K562 (cell line): ENCODE data around the gene PPP6R1. TPM values are rescaled to one million over a fixed set of nuclear protein-coding genes. Genes with fewer than 3 reads are reported as not detected.

Experiments used
- ATAC-seq: fragments of 200-7000 bp; cut with Tn5 transposase; 3 replicates; pipeline ENCODE4 v1.9.1; 2020; ENCODE audit warnings: moderate library complexity
- BruUV-seq: library from RNA; stranded (reverse); fragments of 400-500 nt; replicated peaks from 2 replicates; lab custom pipeline; 2021; lab: Mats Ljungman, UMichigan
- CTCF ChIA-PET: fragments of 300-600 bp; formaldehyde crosslinking; extraction: SDS; loops from one replicate; lab custom pipeline; 2021; ENCODE audit warnings: low intra/inter-chr PET ratio; lab: Yijun Ruan, JAX
- POLR2A ChIA-PET: fragments of 300-600, 350-650 bp; sonication (Branson Sonifier 250); formaldehyde crosslinking; extraction: SDS; loops from one replicate; lab custom pipeline; 2021; ENCODE audit warnings: antibody characterized with exemption, inconsistent platforms; lab: Yijun Ruan, JAX
- DNase-seq, 4 experiments: peaks; one replicate each; pipeline versions ENCODE4 v3.0.0 to v3.0.0-alpha.2; 2011 to 2018; ENCODE audit warnings: low spot score in 3 of 4, mixed read lengths in 3 of 4; ENCODE audit errors: extremely low read depth in 1 of 4
- FAIRE-seq: peaks from 2 replicates; lab custom pipeline; 2011; peaks lifted over from hg19 to GRCh38; lab: Jason Lieb, UNC
- H2AFZ ChIP-seq: 2 replicates; pipeline ENCODE4 v1.6.0; 2011; ENCODE audit warnings: low read depth, low read length, control low read depth, inconsistent platforms
- H3K27ac ChIP-seq: fragments of 200-600 bp; 3 replicates; pipeline ENCODE4 v1.8.0; 2011; ENCODE audit warnings: low read depth, mild to moderate bottlenecking, control low read depth, inconsistent platforms, low read length, moderate library complexity, mixed read lengths; ENCODE audit errors: extremely low read depth
- H3K27me3 ChIP-seq, 2 experiments: fragments of 300-600 bp in 1 of 2; 2 replicates in 1 of 2; 3 replicates in 1 of 2; pipeline versions ENCODE4 v1.6.0 to v1.8.0; 2011; ENCODE audit warnings: inconsistent platforms in 2 of 2, low read length in 2 of 2, mild to moderate bottlenecking in 1 of 2, mixed read lengths in 1 of 2, moderate library complexity in 1 of 2; ENCODE audit not compliant: control insufficient read depth in 2 of 2, insufficient read depth in 2 of 2
- H3K36me3 ChIP-seq: fragments of 300-600 bp; 3 replicates; pipeline ENCODE4 v1.8.0; 2011; ENCODE audit warnings: mild to moderate bottlenecking, low read length, inconsistent platforms; ENCODE audit not compliant: control insufficient read depth, insufficient read depth
- H3K4me1 ChIP-seq, 2 experiments: fragments of 200-600 bp in 1 of 2; replicated peaks in 1 of 2; 2 replicates in 1 of 2; 3 replicates in 1 of 2; pipeline versions ENCODE4 v1.5.1 to v1.8.0; 2011; ENCODE audit warnings: inconsistent platforms in 2 of 2, low read length in 2 of 2, mild to moderate bottlenecking in 1 of 2, mixed read lengths in 1 of 2, moderate library complexity in 1 of 2; ENCODE audit not compliant: control insufficient read depth in 2 of 2, insufficient read depth in 2 of 2
- H3K4me2 ChIP-seq: 2 replicates; pipeline ENCODE4 v1.6.1; 2011; ENCODE audit warnings: low read length, control low read depth, inconsistent platforms, mixed read lengths; ENCODE audit not compliant: insufficient read depth
- H3K4me3 ChIP-seq: fragments of 200-600 bp; sonication (generic), shearing (Covaris generic); 2 replicates; pipeline ENCODE4 v1.5.1; 2016; ENCODE audit warnings: control low read depth, inconsistent platforms
- H3K79me2 ChIP-seq: fragments of 200-600 bp; 3 replicates; pipeline ENCODE4 v1.8.0; 2011; ENCODE audit warnings: low read length, inconsistent platforms; ENCODE audit not compliant: control insufficient read depth, insufficient read depth
- H3K9ac ChIP-seq, 2 experiments: 2 replicates each; pipeline versions ENCODE4 v1.6.0 to v1.6.1; 2011; ENCODE audit warnings: low read depth in 2 of 2, low read length in 2 of 2, control low read depth in 1 of 2, inconsistent platforms in 1 of 2, mild to moderate bottlenecking in 1 of 2, mixed read lengths in 1 of 2; ENCODE audit not compliant: insufficient read depth in 1 of 2
- H3K9me1 ChIP-seq: one replicate; pipeline ENCODE4 v1.6.0; 2011; ENCODE audit warnings: inconsistent platforms, mild to moderate bottlenecking, low read length, moderate library complexity; ENCODE audit not compliant: control insufficient read depth, insufficient read depth
- H3K9me3 ChIP-seq: replicated peaks from 2 replicates; pipeline ENCODE4 v1.5.1; 2011; ENCODE audit warnings: low read depth, low read length, inconsistent platforms; ENCODE audit not compliant: control insufficient read depth, insufficient read depth
- H4K20me1 ChIP-seq: replicated peaks from 2 replicates; pipeline ENCODE4 v1.6.1; 2011; ENCODE audit warnings: low read length, inconsistent platforms, mixed read lengths; ENCODE audit not compliant: control insufficient read depth, insufficient read depth
- BCOR ChIP-seq: fragments of 450-650 bp; IDR thresholded peaks from 2 replicates; pipeline ENCODE4 v1.6.1; 2016
- BHLHE40 ChIP-seq: IDR thresholded peaks from 2 replicates; pipeline ENCODE4 v1.6.1; 2011; ENCODE audit warnings: low read length, improper control_type of control experiment
- DMBX1 ChIP-seq: fragments of 250-450 bp; sonication (Bioruptor Pico); IDR thresholded peaks from 2 replicates; pipeline ENCODE4 v1.8.0; 2022; ENCODE audit warnings: inconsistent platforms, mild to moderate bottlenecking, moderate library complexity, borderline replicate concordance
- ESRRA ChIP-seq: fragments of 450-650 bp; IDR thresholded peaks from 2 replicates; pipeline ENCODE4 v1.6.1; 2014; ENCODE audit warnings: low read depth, mild to moderate bottlenecking, moderate library complexity, borderline replicate concordance
- HDGF ChIP-seq: fragments of 450-650 bp; IDR thresholded peaks from 2 replicates; pipeline ENCODE4 v1.6.1; 2016
- MYNN ChIP-seq, 2 experiments: sonication (generic); formaldehyde crosslinking in 1 of 2; IDR thresholded peaks; 2 replicates each; pipeline versions ENCODE4 v1.5.0 to v1.6.1; 2016 to 2020; ENCODE audit warnings: antibody characterized with exemption in 1 of 2, missing genetic modification reagents in 1 of 2
- POLR2A ChIP-seq: fragments of 450-650 bp; conservative IDR thresholded peaks from 2 replicates; pipeline ENCODE4 v1.6.1; 2016
- POLR2AphosphoS5 ChIP-seq: IDR thresholded peaks from 2 replicates; pipeline ENCODE4 v1.6.1; 2011; ENCODE audit warnings: mild to moderate bottlenecking, low read depth, low read length, moderate library complexity; ENCODE audit not compliant: control insufficient read depth, insufficient read depth
- POLR2B ChIP-seq: fragments of 450-650 bp; IDR thresholded peaks from 2 replicates; pipeline ENCODE4 v1.6.1; 2018; ENCODE audit warnings: low read depth; ENCODE audit not compliant: partially characterized antibody
- RBM25 ChIP-seq: fragments of 200-400 bp; formaldehyde crosslinking; IDR thresholded peaks from 2 replicates; pipeline ENCODE4 v1.6.1; 2018; ENCODE audit warnings: low read length, low read depth, moderate library complexity; ENCODE audit not compliant: severe bottlenecking
- SMARCA5 ChIP-seq: fragments of 450-650 bp; IDR thresholded peaks from 2 replicates; pipeline ENCODE4 v1.6.1; 2016
- SPI1 ChIP-seq: IDR thresholded peaks from 2 replicates; pipeline ENCODE4 v1.6.1; 2011; ENCODE audit warnings: low read depth, low read length, control low read depth, borderline replicate concordance
- ZNF12 ChIP-seq: sonication (generic); formaldehyde crosslinking; IDR thresholded peaks from 2 replicates; pipeline ENCODE4 v1.4.0; 2020; ENCODE audit warnings: mild to moderate bottlenecking, missing genetic modification reagents
- ZNF263 ChIP-seq: sonication (generic); formaldehyde crosslinking; IDR thresholded peaks from 2 replicates; pipeline ENCODE4 v1.8.0; 2022; ENCODE audit warnings: mild to moderate bottlenecking, missing genetic modification reagents, borderline replicate concordance
- WGBS: fragments of 100-300 bp; shearing (Covaris generic); methylation state at CpG from one replicate; pipeline ENCODE4 v1.1.6; 2016; ENCODE audit warnings: low coverage, mixed read lengths; ENCODE audit not compliant: insufficient coverage; ENCODE audit errors: missing lambda C conversion rate; 5-methylcytosine and 5-hydroxymethylcytosine counted together
- in situ Hi-C: fragments of 300-500 bp; cut with MboI; formaldehyde crosslinking; loops from 4 replicates; pipeline ENCODE4 v1.15.0; 2018; ENCODE audit warnings: inconsistent platforms, mixed read lengths
- intact Hi-C: fragments of 100-400 bp; cut with micrococcal nuclease; formaldehyde crosslinking; loops from 2 replicates; pipeline ENCODE4 v1.14.2; 2022
- polyA plus RNA-seq, 8 experiments: library from polyadenylated mRNA; depleted of rRNA in 4 of 8; stranded (reverse) in 5 of 8; unstranded in 3 of 8; fragments of >200 nt; fragmentation: Nextera tagmentation in 2 of 8; fragmentation: Illumina TruSeq in 1 of 8; extraction: Ambion mirVana in 2 of 8; extraction: Trizol in 1 of 8; gene quantifications; 2 replicates each; pipeline versions ENCODE4 v1.2.1 to v1.2.3, GENCODE V29; 2011 to 2014; ENCODE audit warnings: inconsistent platforms in 1 of 8, missing spikeins in 1 of 8
- total RNA-seq, 7 experiments: library from RNA; depleted of rRNA in 6 of 7; stranded (reverse); fragments of >200 nt in 6 of 7; fragmentation: Illumina TruSeq in 2 of 7; extraction: Trizol in 2 of 7; gene quantifications; 2 replicates each; pipeline versions ENCODE4 v1.2.1 to v1.2.3, GENCODE V29; 2011 to 2021; ENCODE audit warnings: low replicate concordance in 1 of 7
- TF ChIP-seq, protein P1 (sequence below), 2 experiments: fragments of 150-350 bp in 1 of 2; IDR thresholded peaks; 2 replicates each; pipeline ENCODE4 v1.6.1; 2012 to 2016; ENCODE audit warnings: low read depth in 2 of 2, low read length in 2 of 2, mild to moderate bottlenecking in 1 of 2, moderate library complexity in 1 of 2
- TF ChIP-seq, protein P2 (sequence below): sonication (generic); formaldehyde crosslinking; IDR thresholded peaks from 2 replicates; pipeline ENCODE4 v1.9.0; 2022; ENCODE audit warnings: mild to moderate bottlenecking, missing genetic modification reagents

PPP6R1 gene
- total and polyA plus RNA-seq, 9 of the 15 experiments (the other 6 are each of a cell fraction or from before 2014, with no cell fraction given): 0.48 to 135 (median 37.2) TPM

DNA sequence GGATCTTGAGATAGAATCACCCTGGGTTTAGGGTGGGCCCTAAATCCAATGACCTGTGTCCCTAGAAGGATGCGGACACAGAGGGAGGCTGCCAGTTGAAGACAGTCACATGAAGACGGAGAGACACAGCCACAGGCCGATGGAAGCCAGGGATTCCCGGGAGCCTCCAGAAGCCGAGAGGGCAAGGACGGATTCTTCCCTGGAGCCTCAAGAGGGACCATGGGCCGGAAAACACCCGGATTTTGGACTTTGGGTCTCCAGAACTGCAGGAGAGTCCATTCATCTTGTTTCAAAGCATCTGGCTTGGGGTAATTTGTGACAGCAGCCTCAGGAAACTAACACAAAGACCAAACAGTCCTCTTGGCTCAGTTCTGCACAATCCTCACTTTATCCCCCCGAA is 32.5 kb downstream of the PPP6R1 start (continued):
- TF ChIP-seq, protein P1, sequence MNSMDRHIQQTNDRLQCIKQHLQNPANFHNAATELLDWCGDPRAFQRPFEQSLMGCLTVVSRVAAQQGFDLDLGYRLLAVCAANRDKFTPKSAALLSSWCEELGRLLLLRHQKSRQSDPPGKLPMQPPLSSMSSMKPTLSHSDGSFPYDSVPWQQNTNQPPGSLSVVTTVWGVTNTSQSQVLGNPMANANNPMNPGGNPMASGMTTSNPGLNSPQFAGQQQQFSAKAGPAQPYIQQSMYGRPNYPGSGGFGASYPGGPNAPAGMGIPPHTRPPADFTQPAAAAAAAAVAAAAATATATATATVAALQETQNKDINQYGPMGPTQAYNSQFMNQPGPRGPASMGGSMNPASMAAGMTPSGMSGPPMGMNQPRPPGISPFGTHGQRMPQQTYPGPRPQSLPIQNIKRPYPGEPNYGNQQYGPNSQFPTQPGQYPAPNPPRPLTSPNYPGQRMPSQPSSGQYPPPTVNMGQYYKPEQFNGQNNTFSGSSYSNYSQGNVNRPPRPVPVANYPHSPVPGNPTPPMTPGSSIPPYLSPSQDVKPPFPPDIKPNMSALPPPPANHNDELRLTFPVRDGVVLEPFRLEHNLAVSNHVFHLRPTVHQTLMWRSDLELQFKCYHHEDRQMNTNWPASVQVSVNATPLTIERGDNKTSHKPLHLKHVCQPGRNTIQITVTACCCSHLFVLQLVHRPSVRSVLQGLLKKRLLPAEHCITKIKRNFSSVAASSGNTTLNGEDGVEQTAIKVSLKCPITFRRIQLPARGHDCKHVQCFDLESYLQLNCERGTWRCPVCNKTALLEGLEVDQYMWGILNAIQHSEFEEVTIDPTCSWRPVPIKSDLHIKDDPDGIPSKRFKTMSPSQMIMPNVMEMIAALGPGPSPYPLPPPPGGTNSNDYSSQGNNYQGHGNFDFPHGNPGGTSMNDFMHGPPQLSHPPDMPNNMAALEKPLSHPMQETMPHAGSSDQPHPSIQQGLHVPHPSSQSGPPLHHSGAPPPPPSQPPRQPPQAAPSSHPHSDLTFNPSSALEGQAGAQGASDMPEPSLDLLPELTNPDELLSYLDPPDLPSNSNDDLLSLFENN (IDR thresholded peaks at IDR 0.05; ENCODE audit: low read depth in 2 of 2, low read length in 2 of 2): no peak

DNA sequence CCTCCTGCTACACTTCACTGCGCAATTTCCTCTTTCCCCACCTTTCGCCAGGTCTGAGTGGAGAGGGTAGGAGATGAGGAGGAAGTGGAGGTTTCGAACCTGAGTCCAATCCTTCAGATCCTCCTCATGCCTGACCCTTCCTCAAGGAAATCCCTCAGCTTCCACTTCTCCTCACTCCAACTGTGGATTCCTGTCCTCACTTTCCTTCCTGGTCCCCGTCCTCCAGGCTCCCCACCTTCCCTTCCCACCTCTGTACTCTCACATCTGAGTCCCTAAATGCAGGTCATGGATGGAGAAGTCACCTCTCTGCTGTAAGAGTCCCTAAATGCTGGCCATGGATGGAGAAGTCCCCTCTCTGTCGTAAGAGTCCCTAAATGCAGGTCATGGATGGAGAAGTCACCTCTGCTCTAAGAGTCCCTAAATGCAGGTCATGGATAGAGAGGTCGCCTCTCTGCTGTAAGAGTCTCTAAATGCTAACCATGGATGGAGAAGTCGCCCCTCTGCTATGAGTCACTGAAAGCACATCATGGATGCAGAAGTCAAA is 33.3 kb downstream of the PPP6R1 start:
- H2AFZ ChIP-seq: no peak overlapping the region

More for the DNA sequence above, 33.3 kb downstream of the PPP6R1 start:
- no peak overlapping the region for H3K4me2 ChIP-seq
- H3K9me1 ChIP-seq: peaks cover 3% of the 10 kb centered on the region
- WGBS: 74% methylated on average over 7 of the region's 7 CpGs
- H3K9me3 ChIP-seq: peaks cover under 1% of the 10 kb centered on the region; the same call in 1 of the 2 replicates
- peaks cover 0 to 39% of the 10 kb centered on the region in 2 experiments; a peak in 2 of 5 replicates for H3K4me1 ChIP-seq
- no TSS peak for BruUV-seq
- CTCF ChIA-PET: no interaction called here
- peaks cover 52% of the 10 kb centered on the region; the same call in 1 of the 3 replicates for H3K36me3 ChIP-seq
- POLR2A ChIA-PET: interaction anchor here (0.6 kb wide), 3 partner anchors 9 to 290 kb away, joined by 3 to 4 read pairs (median 4); no protein-coding TSS in a partner anchor
- no peaks in the 10 kb centered on the region for H3K79me2 ChIP-seq
- DNase-seq (no peak), FAIRE-seq (peak; percentile 76), ATAC-seq (peak; percentile 40)
- no peak overlapping the region for H3K27ac ChIP-seq
- TF ChIP-seq ZNF12 (CRISPR knock-in tag) (no peak), BCOR (0 out of 2 replicates have a peak, but pooled peaks have one; percentile 39), SPI1 (0 out of 2 replicates have a peak, but pooled peaks have one; percentile 17), RBM25 (peak; percentile 57), ZNF263 (CRISPR knock-in tag) (no peak), MYNN (IDR thresholded peaks at IDR 0.05) (peak; percentile 100), MYNN (CRISPR knock-in tag; IDR thresholded peaks at IDR 0.05) (peak; percentile 96), BHLHE40 (no peak), HDGF (no peak), SMARCA5 (0 out of 2 replicates have a peak, but pooled peaks have one; percentile 77), POLR2A (peak; percentile 51), POLR2AphosphoS5 (peak; percentile 40; the same call in 1 of the 2 replicates), DMBX1 (CRISPR knock-in tag) (no peak), POLR2B (peak; percentile 57), ESRRA (peak; percentile 29; the same call in 1 of the 2 replicates)
- TF ChIP-seq, protein P2, sequence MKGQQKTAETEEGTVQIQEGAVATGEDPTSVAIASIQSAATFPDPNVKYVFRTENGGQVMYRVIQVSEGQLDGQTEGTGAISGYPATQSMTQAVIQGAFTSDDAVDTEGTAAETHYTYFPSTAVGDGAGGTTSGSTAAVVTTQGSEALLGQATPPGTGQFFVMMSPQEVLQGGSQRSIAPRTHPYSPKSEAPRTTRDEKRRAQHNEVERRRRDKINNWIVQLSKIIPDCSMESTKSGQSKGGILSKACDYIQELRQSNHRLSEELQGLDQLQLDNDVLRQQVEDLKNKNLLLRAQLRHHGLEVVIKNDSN (CRISPR knock-in tag): no peak
- H4K20me1 ChIP-seq: no peaks in the 10 kb centered on the region
- intact Hi-C loops (no loop called here), in situ Hi-C loops (no loop called here)
- no peak overlapping the region for H3K4me3 ChIP-seq
- no peaks in the 10 kb centered on the region for H3K27me3 ChIP-seq
- H3K9ac ChIP-seq: peak overlapping the region in 1 of 2 experiments; percentile 46; a peak in 1 of 4 replicates
